Brain microvascular endothelial cell (primary cell): Measurements from ENCODE around the gene SREK1IP1.

Source experiments
- DNase-seq: peaks from one replicate; pipeline ENCODE4 v3.0.0-alpha.2; 2020
- H3K27ac ChIP-seq: fragments of 250-450 bp; sonication (Bioruptor Pico); 2 replicates; pipeline ENCODE4 v1.5.1; 2020; ENCODE audit warnings: mild to moderate bottlenecking, moderate library complexity
- H3K27me3 ChIP-seq: fragments of 250-450 bp; sonication (Bioruptor Pico); replicated peaks from 2 replicates; pipeline ENCODE4 v1.5.1; 2020; ENCODE audit warnings: mild to moderate bottlenecking
- H3K36me3 ChIP-seq: fragments of 250-450 bp; sonication (Bioruptor Pico); replicated peaks from 2 replicates; pipeline ENCODE4 v1.5.1; 2020; ENCODE audit warnings: mild to moderate bottlenecking
- H3K4me3 ChIP-seq: 2 replicates; pipeline ENCODE4 v1.5.1; 2011; ENCODE audit warnings: low read depth, mild to moderate bottlenecking, control low read depth, low read length, moderate library complexity
- CTCF ChIP-seq: IDR thresholded peaks from 2 replicates; pipeline ENCODE4 v1.5.1; 2011; ENCODE audit warnings: low read depth, mild to moderate bottlenecking, moderate library complexity, low read length, control low read depth, inconsistent platforms; ENCODE audit errors: missing control alignments
- in situ Hi-C: cut with HindIII; loops from 2 replicates; pipeline ENCODE4 v1.10.0; 2017; ENCODE audit warnings: low sequenced_read_pairs, low pct_ligation_motif_present

Gene SREK1IP1

GRCh38 chr5:64678374-64678773, 90.1 kb downstream of the SREK1IP1 start:
- DNase-seq: no peak
- no peaks in the 10 kb centered on the region for H3K36me3 ChIP-seq
- no peaks in the 10 kb centered on the region for H3K27me3 ChIP-seq
- in situ Hi-C loops: no loop called here
- no peak overlapping the region for H3K27ac ChIP-seq
- no peak for TF ChIP-seq CTCF
- H3K4me3 ChIP-seq: no peak overlapping the region

DNA sequence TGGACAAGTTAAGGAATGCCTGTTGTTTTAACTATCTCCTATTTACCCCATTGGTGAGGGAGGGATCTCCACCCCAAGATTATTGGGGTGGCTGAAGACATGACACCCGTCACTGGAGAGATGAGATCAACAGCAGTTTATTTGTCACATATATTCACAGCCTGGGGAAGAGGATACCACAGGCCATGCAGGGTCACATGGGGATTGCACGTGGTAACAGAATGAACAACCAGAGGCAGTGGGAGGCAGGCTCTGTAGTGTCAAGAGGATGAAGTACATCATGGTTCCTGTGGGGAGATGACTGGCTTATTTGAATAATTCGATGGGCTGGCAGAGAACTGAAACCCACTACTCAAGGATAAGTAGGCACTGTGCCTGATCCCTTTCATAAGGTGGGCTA, 96.8 kb downstream of the SREK1IP1 start:
- TF ChIP-seq CTCF: no peak
- H3K27ac ChIP-seq: no peak overlapping the region
- no peaks in the 10 kb centered on the region for H3K27me3 ChIP-seq
- no peak overlapping the region for H3K4me3 ChIP-seq
- no peak for DNase-seq
- in situ Hi-C loops: no loop called here
- H3K36me3 ChIP-seq: no peaks in the 10 kb centered on the region

- H3K27ac ChIP-seq: no peak overlapping the region
- H3K4me3 ChIP-seq: no peak overlapping the region
- H3K36me3 ChIP-seq: no peaks in the 10 kb centered on the region
- TF ChIP-seq CTCF: no peak
- no peak for DNase-seq
- in situ Hi-C loops: no loop called here
- H3K27me3 ChIP-seq: no peaks in the 10 kb centered on the region
Measured at GRCh38 chr5:64670277-64670676, 98.2 kb downstream of the SREK1IP1 start.
